HepG2 (cell line): ENCODE results near the gene FKBP1A. TPM values are rescaled to one million over a fixed set of nuclear protein-coding genes. Genes with fewer than 3 reads are reported as not detected.

Experiments used
- ATF5 ChIP-seq: sonication (generic); formaldehyde crosslinking; IDR thresholded peaks from 2 replicates; pipeline ENCODE4 v1.4.0; 2020; ENCODE audit warnings: mild to moderate bottlenecking, low read depth, missing genetic modification reagents
- BRD4 ChIP-seq: sonication (generic); formaldehyde crosslinking; IDR thresholded peaks from 2 replicates; pipeline ENCODE4 v1.4.0; 2020; ENCODE audit warnings: missing genetic modification reagents
- DZIP1 ChIP-seq: sonication (generic); formaldehyde crosslinking; IDR thresholded peaks from 2 replicates; pipeline ENCODE4 v1.5.0; 2020; ENCODE audit warnings: mild to moderate bottlenecking, missing genetic modification reagents
- KLF9 ChIP-seq: IDR thresholded peaks from 2 replicates; pipeline ENCODE4 v1.6.1; 2016; ENCODE audit warnings: low read depth
- NFAT5 ChIP-seq: sonication (generic); formaldehyde crosslinking; IDR thresholded peaks from 2 replicates; pipeline ENCODE4 v1.4.0; 2020; ENCODE audit warnings: missing genetic modification reagents
- NFIB ChIP-seq: sonication (generic); formaldehyde crosslinking; IDR thresholded peaks from 2 replicates; pipeline ENCODE4 v1.9.0; 2021; ENCODE audit warnings: missing genetic modification reagents, mild to moderate bottlenecking, borderline replicate concordance
- NFKBIZ ChIP-seq: IDR thresholded peaks from 2 replicates; pipeline ENCODE4 v1.6.1; 2018; ENCODE audit warnings: missing genetic modification reagents, missing compliant biosample characterization
- RNF219 ChIP-seq: sonication (generic); formaldehyde crosslinking; IDR thresholded peaks from 2 replicates; pipeline ENCODE4 v1.5.0; 2020; ENCODE audit warnings: mild to moderate bottlenecking, missing genetic modification reagents
- SMAD9 ChIP-seq: sonication (generic); formaldehyde crosslinking; IDR thresholded peaks from 2 replicates; pipeline ENCODE4 v1.5.1; 2020; ENCODE audit warnings: mild to moderate bottlenecking, missing genetic modification reagents
- TCF7 ChIP-seq: sonication (generic); IDR thresholded peaks from 2 replicates; pipeline ENCODE4 v1.6.1; 2016; ENCODE audit warnings: antibody characterized with exemption, low read depth
- ZBTB33 ChIP-seq: sonication (generic); formaldehyde crosslinking; IDR thresholded peaks from 2 replicates; pipeline ENCODE4 v1.4.0; 2020; ENCODE audit warnings: missing genetic modification reagents
- ZMAT3 ChIP-seq: sonication (generic); formaldehyde crosslinking; conservative IDR thresholded peaks from 2 replicates; pipeline ENCODE4 v1.7.0; 2021; ENCODE audit warnings: missing genetic modification reagents
- ZMYM4 ChIP-seq: sonication (generic); formaldehyde crosslinking; IDR thresholded peaks from 2 replicates; pipeline ENCODE4 v1.8.1; 2023; ENCODE audit warnings: mild to moderate bottlenecking, missing genetic modification reagents
- ZNF251 ChIP-seq: sonication (generic); formaldehyde crosslinking; IDR thresholded peaks from 2 replicates; pipeline ENCODE4 v1.9.0; 2021; ENCODE audit warnings: mild to moderate bottlenecking, missing genetic modification reagents
- ZNF263 ChIP-seq: sonication (generic); formaldehyde crosslinking; IDR thresholded peaks from 2 replicates; pipeline ENCODE4 v1.4.0; 2020; ENCODE audit warnings: missing genetic modification reagents
- ZNF446 ChIP-seq: sonication (generic); formaldehyde crosslinking; IDR thresholded peaks from 2 replicates; pipeline ENCODE4 v1.5.0; 2020; ENCODE audit warnings: mild to moderate bottlenecking, missing genetic modification reagents
- polyA plus RNA-seq, 8 experiments: library from polyadenylated mRNA; depleted of rRNA in 3 of 8; stranded (reverse) in 7 of 8; unstranded in 1 of 8; fragments of >200 nt; fragmentation: Illumina TruSeq in 4 of 8; extraction: Trizol in 4 of 8; gene quantifications; 2 replicates each; pipeline versions ENCODE4 v1.2.1 to v1.2.3, GENCODE V29; 2011 to 2016; ENCODE audit warnings: low read depth in 4 of 8, missing spikeins in 1 of 8, mixed read lengths in 1 of 8; ENCODE audit not compliant: insufficient read depth in 1 of 8
- total RNA-seq, 5 experiments: library from RNA; depleted of rRNA; stranded (reverse); fragments of >200 nt; fragmentation: Illumina TruSeq; extraction: Trizol; gene quantifications; 2 replicates each; pipeline ENCODE4 v1.2.3, GENCODE V29; 2016; ENCODE audit warnings: low read depth in 1 of 5

The FKBP1A gene
- total and polyA plus RNA-seq, 2 of the 13 experiments (the other 11 are each of a cell fraction or from before 2014, with no cell fraction given), result 119 to 468 TPM

GRCh38 chr20:1325173-1326030 lies 67.5 kb downstream of the FKBP1A start (continued):
- TF ChIP-seq DZIP1 (CRISPR knock-in tag) (peak; percentile 82; the same call in 1 of the 2 replicates), ZNF251 (no peak), KLF9 (CRISPR knock-in tag) (peak; percentile 84; the same call in 1 of the 2 replicates), ZNF263 (CRISPR knock-in tag) (peak; percentile 68), TCF7 (no peak), ZBTB33 (peak; percentile 18; the same call in 1 of the 2 replicates), ZMYM4 (CRISPR knock-in tag) (peak; percentile 59), ZNF446 (peak; percentile 81; the same call in 1 of the 2 replicates), NFAT5 (CRISPR knock-in tag) (0 out of 2 replicates have a peak, but pooled peaks have one; percentile 23), RNF219 (CRISPR knock-in tag) (no peak), ATF5 (CRISPR knock-in tag) (peak; percentile 63; the same call in 1 of the 2 replicates), NFIB (CRISPR knock-in tag) (no peak), BRD4 (peak; percentile 90), SMAD9 (CRISPR knock-in tag) (no peak), NFKBIZ (CRISPR knock-in tag) (peak; percentile 66; the same call in 1 of the 2 replicates), ZMAT3 (CRISPR knock-in tag) (peak; percentile 86)
